Endodermal cell (in vitro differentiated cells): ENCODE measurements around the gene FCRL6. TPM values are rescaled to one million over a fixed set of nuclear protein-coding genes. Genes with fewer than 3 reads are reported as not detected.

Experiments
- DNase-seq: peaks from one replicate; pipeline ENCODE4 v3.0.0-alpha.2; 2017
- H3K27ac ChIP-seq: 2 replicates; pipeline ENCODE4 v1.5.1; 2013; ENCODE audit warnings: mild to moderate bottlenecking, low read depth, low read length, moderate library complexity
- H3K27me3 ChIP-seq: 2 replicates; pipeline ENCODE4 v1.6.1; 2013; ENCODE audit warnings: mild to moderate bottlenecking, low read length, moderate library complexity; ENCODE audit not compliant: insufficient read depth, control insufficient read depth, poor library complexity, severe bottlenecking
- H3K36me3 ChIP-seq: 2 replicates; pipeline ENCODE4 v1.7.0; 2013; ENCODE audit warnings: mild to moderate bottlenecking, low read length, moderate library complexity; ENCODE audit not compliant: control insufficient read depth, insufficient read depth
- H3K4me1 ChIP-seq: one replicate; pipeline ENCODE4 v1.7.0; 2013; ENCODE audit warnings: low read length; ENCODE audit not compliant: control insufficient read depth, insufficient read depth
- H3K4me3 ChIP-seq: 2 replicates; pipeline ENCODE4 v1.5.1; 2013; ENCODE audit warnings: mild to moderate bottlenecking, low read length, moderate library complexity
- H3K9ac ChIP-seq: 2 replicates; pipeline ENCODE4 v1.6.1; 2013; ENCODE audit warnings: mild to moderate bottlenecking, low read length, moderate library complexity; ENCODE audit not compliant: poor library complexity, severe bottlenecking; ENCODE audit errors: extremely low read depth
- H3K9me3 ChIP-seq: 2 replicates; pipeline ENCODE4 v1.6.1; 2013; ENCODE audit warnings: mild to moderate bottlenecking, low read length, moderate library complexity; ENCODE audit not compliant: control insufficient read depth
- H3K27ac Mint-ChIP-seq: 2 replicates; pipeline ENCODE4 v1.8.0; 2020; ENCODE audit warnings: mixed read lengths
- H3K27me3 Mint-ChIP-seq: 2 replicates; pipeline ENCODE4 v1.8.0; 2021; ENCODE audit warnings: mild to moderate bottlenecking, mixed read lengths; ENCODE audit not compliant: insufficient read depth
- H3K36me3 Mint-ChIP-seq: 2 replicates; pipeline ENCODE4 v1.8.0; 2020; ENCODE audit warnings: low read depth, mixed read lengths
- H3K4me1 Mint-ChIP-seq: 2 replicates; pipeline ENCODE4 v1.8.0; 2020; ENCODE audit warnings: mixed read lengths
- H3K4me3 Mint-ChIP-seq: 2 replicates; pipeline ENCODE4 v1.8.0; 2020; ENCODE audit warnings: mild to moderate bottlenecking, moderate library complexity, mixed read lengths
- H3K9me3 Mint-ChIP-seq: 2 replicates; pipeline ENCODE4 v1.8.0; 2020; ENCODE audit warnings: mild to moderate bottlenecking, mixed read lengths
- CTCF ChIP-seq: fragments of 200-600 bp; sonication (generic); conservative IDR thresholded peaks from 2 replicates; pipeline ENCODE4 v1.5.0; 2021; ENCODE audit warnings: antibody characterized with exemption, mild to moderate bottlenecking
- whole genome bisulfite sequencing, 2 experiments: methylation state at CpG; one replicate each; pipeline versions ENCODE4 v1.1.5 to v1.1.7; 2013; ENCODE audit warnings: missing lambda C conversion rate in 2 of 2, mixed read lengths in 1 of 2; ENCODE audit not compliant: insufficient coverage in 1 of 2, insufficient read length in 1 of 2; 5-methylcytosine and 5-hydroxymethylcytosine counted together
- total RNA-seq, 2 donors: library from RNA; stranded (reverse); fragmentation: NEBNext Ultra II Directional in 1 of 2; extraction: Animal tissue kit (Norgen Biotek cat#: 25700) in 1 of 2; gene quantifications; 2 replicates in 1 of 2; 3 replicates in 1 of 2; pipeline ENCODE4 v1.2.1, GENCODE V29; 2021

FCRL6 gene
- total RNA-seq, 2 donors from 2014 or later = not detected

GRCh38 chr1:159804924-159805323 lies 2.8 kb downstream of the FCRL6 start:
- DNase-seq = no peak
- Histone ChIP-seq H3K4me3 (no peak overlapping the region), H3K27me3 (peaks cover 36% of the 10 kb centered on the region), H3K9ac (no peak overlapping the region), H3K9me3 (no peaks in the 10 kb centered on the region), H3K4me1 (no peaks in the 10 kb centered on the region), H3K36me3 (no peaks in the 10 kb centered on the region), H3K27ac (no peak overlapping the region)
- peaks cover 59% of the 10 kb centered on the region for H3K27me3 Mint-ChIP-seq
- no peaks in the 10 kb centered on the region for H3K36me3 Mint-ChIP-seq
- TF ChIP-seq CTCF = no peak
- no peak overlapping the region for H3K4me3 Mint-ChIP-seq
- peaks cover 5% of the 10 kb centered on the region for H3K4me1 Mint-ChIP-seq
- H3K9me3 Mint-ChIP-seq = no peaks in the 10 kb centered on the region
- 88 to 92% methylated on average over 2 of the region's 2 CpGs for whole genome bisulfite sequencing, 2 experiments
- H3K27ac Mint-ChIP-seq = no peak overlapping the region

- no peak for TF ChIP-seq CTCF
- no peaks in the 10 kb centered on the region for H3K4me1 ChIP-seq
- H3K4me3 ChIP-seq = no peak overlapping the region
- Mint-ChIP-seq H3K4me3 (no peak overlapping the region), H3K27me3 (peaks cover 42% of the 10 kb centered on the region), H3K27ac (no peak overlapping the region), H3K9me3 (no peaks in the 10 kb centered on the region), H3K4me1 (peaks cover 3% of the 10 kb centered on the region), H3K36me3 (no peaks in the 10 kb centered on the region)
- H3K36me3 ChIP-seq = no peaks in the 10 kb centered on the region
- no peak for DNase-seq
- WGBS, 2 experiments = 90 to 97% methylated on average over 2 to 8 of the region's 8 CpGs
- no peak overlapping the region for H3K9ac ChIP-seq
- H3K9me3 ChIP-seq = no peaks in the 10 kb centered on the region
- H3K27ac ChIP-seq = no peak overlapping the region
- peaks cover 26% of the 10 kb centered on the region for H3K27me3 ChIP-seq
Measured at GRCh38 chr1:159815926-159816325, 13.8 kb downstream of the FCRL6 start.

DNA sequence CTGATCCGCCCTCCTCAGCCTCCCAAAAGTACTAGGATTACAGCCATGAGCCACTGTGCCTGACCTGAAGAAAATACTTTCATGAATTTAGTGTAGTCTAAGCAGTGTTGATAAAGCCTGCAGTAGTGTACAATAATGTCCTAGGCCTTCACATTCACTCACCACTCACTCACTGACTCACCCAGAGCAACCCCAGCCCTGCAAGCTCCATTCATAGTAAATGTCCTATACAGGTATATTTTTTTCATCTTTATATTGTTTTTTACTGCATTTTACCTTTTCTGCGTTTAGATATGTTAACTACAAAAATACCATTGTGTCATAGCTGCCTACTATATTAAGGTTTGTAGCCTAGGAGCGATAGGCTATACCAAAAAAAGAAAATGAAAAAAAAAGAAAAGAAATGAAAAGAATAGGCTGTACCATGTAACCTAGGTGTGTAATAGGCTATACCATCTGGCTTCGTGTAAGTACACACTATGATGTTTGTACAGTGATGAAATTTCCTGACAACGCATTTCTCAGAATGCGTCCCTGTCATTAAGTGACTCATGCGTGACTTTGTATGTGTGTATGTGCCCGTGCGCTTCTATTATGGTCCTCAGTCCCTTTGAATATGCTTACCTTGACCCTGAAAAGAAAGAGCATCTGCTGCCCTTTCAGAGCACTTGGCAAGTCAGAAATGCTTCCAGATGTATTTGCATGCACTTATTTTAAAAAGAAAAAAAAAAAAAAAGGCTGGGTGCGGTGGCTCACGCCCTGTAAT lies 15.3 kb downstream of the FCRL6 start:
- Mint-ChIP-seq H3K36me3 (no peaks in the 10 kb centered on the region), H3K9me3 (no peaks in the 10 kb centered on the region), H3K27ac (no peak overlapping the region), H3K4me1 (peaks cover 6% of the 10 kb centered on the region), H3K27me3 (peaks cover 40% of the 10 kb centered on the region), H3K4me3 (no peak overlapping the region)
- H3K27me3 ChIP-seq = peaks cover 21% of the 10 kb centered on the region
- H3K4me1 ChIP-seq = no peaks in the 10 kb centered on the region
- H3K9ac ChIP-seq = no peak overlapping the region
- H3K36me3 ChIP-seq = no peaks in the 10 kb centered on the region
- no peaks in the 10 kb centered on the region for H3K9me3 ChIP-seq
- DNase-seq = no peak
- no peak overlapping the region for H3K4me3 ChIP-seq
- 90 to 96% methylated on average over 6 to 10 of the region's 11 CpGs for WGBS, 2 experiments
- no peak for TF ChIP-seq CTCF
- H3K27ac ChIP-seq = no peak overlapping the region
